ENCODE measurements around the gene SCYL1. TPM values are rescaled to one million over a fixed set of nuclear protein-coding genes. Genes with fewer than 3 reads are reported as not detected.
A peak's percentile ranks its signal among the peaks of the same experiment; 100 is the strongest.

SCYL1 gene
- total and polyA plus RNA-seq, 2 donors (not counting 1 experiment from before 2014, with no cell fraction given): 76.5 to 85.5 TPM

DNA sequence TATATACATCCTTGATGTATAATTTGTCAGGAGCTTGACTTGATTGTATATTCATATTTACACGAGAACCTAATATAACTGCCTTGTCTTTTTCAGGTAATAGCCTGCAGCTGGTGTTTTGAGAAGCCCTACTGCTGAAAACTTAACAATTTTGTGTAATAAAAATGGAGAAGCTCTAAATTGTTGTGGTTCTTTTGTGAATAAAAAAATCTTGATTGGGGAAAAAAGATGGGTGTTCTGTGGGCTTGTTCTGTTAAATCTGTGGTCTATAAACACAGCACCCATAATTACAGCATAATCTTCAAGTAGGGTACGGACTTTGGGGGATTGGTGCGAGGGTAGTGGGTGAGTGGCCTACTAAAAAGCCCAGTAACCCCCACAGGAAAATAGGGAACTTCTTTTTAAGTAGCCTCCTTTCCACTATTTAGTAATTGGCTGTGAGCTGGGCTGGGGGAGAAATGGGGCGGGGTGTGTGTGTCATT, 18.6 kb upstream of the SCYL1 start:
- H3K79me2 ChIP-seq (ENCODE audit: control insufficient read depth, insufficient read depth, low read length): peaks cover 52% of the 10 kb centered on the region
- no peak for ATAC-seq (ENCODE audit: low read depth)
- TF ChIP-seq, protein P1, sequence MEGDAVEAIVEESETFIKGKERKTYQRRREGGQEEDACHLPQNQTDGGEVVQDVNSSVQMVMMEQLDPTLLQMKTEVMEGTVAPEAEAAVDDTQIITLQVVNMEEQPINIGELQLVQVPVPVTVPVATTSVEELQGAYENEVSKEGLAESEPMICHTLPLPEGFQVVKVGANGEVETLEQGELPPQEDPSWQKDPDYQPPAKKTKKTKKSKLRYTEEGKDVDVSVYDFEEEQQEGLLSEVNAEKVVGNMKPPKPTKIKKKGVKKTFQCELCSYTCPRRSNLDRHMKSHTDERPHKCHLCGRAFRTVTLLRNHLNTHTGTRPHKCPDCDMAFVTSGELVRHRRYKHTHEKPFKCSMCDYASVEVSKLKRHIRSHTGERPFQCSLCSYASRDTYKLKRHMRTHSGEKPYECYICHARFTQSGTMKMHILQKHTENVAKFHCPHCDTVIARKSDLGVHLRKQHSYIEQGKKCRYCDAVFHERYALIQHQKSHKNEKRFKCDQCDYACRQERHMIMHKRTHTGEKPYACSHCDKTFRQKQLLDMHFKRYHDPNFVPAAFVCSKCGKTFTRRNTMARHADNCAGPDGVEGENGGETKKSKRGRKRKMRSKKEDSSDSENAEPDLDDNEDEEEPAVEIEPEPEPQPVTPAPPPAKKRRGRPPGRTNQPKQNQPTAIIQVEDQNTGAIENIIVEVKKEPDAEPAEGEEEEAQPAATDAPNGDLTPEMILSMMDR (IDR thresholded peaks at IDR 0.05): no peak
- no peak for TF ChIP-seq EZH2 (IDR thresholded peaks at IDR 0.05; ENCODE audit: borderline replicate concordance, insufficient read depth, low read depth, low read length, poor library complexity, severe bottlenecking)
- intact Hi-C loops (cut with micrococcal nuclease): no loop called here
- H3K4me3 ChIP-seq (ENCODE audit: control extremely low read depth in 1 of 5, extremely low read depth in 1 of 5, insufficient read depth in 1 of 5, low read depth in 2 of 5, low read length in 4 of 5): peak overlapping the region in 3 of 5 experiments; percentile 91 to 99 (median 93)
- H3K9ac ChIP-seq (ENCODE audit: low read length): peak overlapping the region; percentile 97
- no peaks in the 10 kb centered on the region for H3K9me3 ChIP-seq (ENCODE audit: control extremely low read depth in 1 of 3, control insufficient read depth in 2 of 3, insufficient read depth in 1 of 3, low read length in 2 of 3)
- ChIA-PET CTCF (interaction anchor here (0.7 to 17.5 kb wide), 11 partner anchors 7 to 174 kb away, joined by 3 to 541 read pairs (median 8); partner anchors contain the start of genes FRMD8, MALAT1, NEAT1 and SLC25A45), POLR2A (interaction anchor here (0.5 to 20.7 kb wide), 20 partner anchors 8 to 1521 kb away, joined by 3 to 1159 read pairs (median 5); partner anchors contain the start of genes MALAT1, NEAT1 and SLC25A45)
- no peak overlapping the region for H3K4me3 Mint-ChIP-seq
- peak overlapping the region; percentile 65 to 99 for H3K27ac ChIP-seq (ENCODE audit: low read length in 2 of 2)
- peaks cover 60% of the 10 kb centered on the region for H4K20me1 ChIP-seq (ENCODE audit: control insufficient read depth, insufficient read depth, low read length, poor library complexity, severe bottlenecking)
- H3K27me3 ChIP-seq (replicated peaks in 1 of 4; ENCODE audit: control extremely low read depth in 1 of 4, control insufficient read depth in 3 of 4, insufficient read depth in 4 of 4, low read length in 3 of 4): no peaks in the 10 kb centered on the region
- H3K27me3 Mint-ChIP-seq: no peaks in the 10 kb centered on the region
- H3K4me2 ChIP-seq (replicated peaks; ENCODE audit: low read depth, low read length, poor library complexity, severe bottlenecking): peak overlapping the region; percentile 97
- peaks cover 1 to 52% of the 10 kb centered on the region in 2 experiments for H3K36me3 ChIP-seq (replicated peaks in 1 of 2; ENCODE audit: control extremely low read depth in 1 of 2, control insufficient read depth in 1 of 2, extremely low read depth in 1 of 2, insufficient read depth in 2 of 2, low read length in 1 of 2)
- H3K4me1 ChIP-seq (ENCODE audit: control insufficient read depth in 2 of 2, insufficient read depth in 2 of 2, low read length in 2 of 2): peaks cover 45 to 56% of the 10 kb centered on the region in 2 donors
- no peak overlapping the region for H2AFZ ChIP-seq (ENCODE audit: insufficient read depth, low read depth, low read length, poor library complexity, severe bottlenecking)
- DNase-seq: no peak
- H3K9me3 Mint-ChIP-seq (ENCODE audit: insufficient read depth): no peaks in the 10 kb centered on the region
- WGBS (ENCODE audit: insufficient coverage): no CpG with 5 or more reads among the region's 4 CpGs
- H3K4me1 Mint-ChIP-seq: peaks cover 56% of the 10 kb centered on the region
- peak overlapping the region; percentile 78 for H3K27ac Mint-ChIP-seq

Measured in B cell (primary cell).